Upper lobe of left lung (tissue), 4 donors: ENCODE results near the gene USP34.

ENCODE experiments used
- CTCF ChIP-seq, 6 experiments: fragments of 450-650 bp in 4 of 6; fragments of 200-600 bp in 2 of 6; sonication (generic) in 2 of 6; IDR thresholded peaks; one replicate each; pipeline ENCODE4 v1.5.1; 2016 to 2019; ENCODE audit warnings: antibody characterized with exemption in 6 of 6
- POLR2A ChIP-seq, 4 donors: fragments of 450-650 bp; IDR thresholded peaks; one replicate each; pipeline ENCODE4 v1.5.1; 2016 to 2017; ENCODE audit warnings: antibody characterized with exemption in 4 of 4, mild to moderate bottlenecking in 2 of 4

DNA sequence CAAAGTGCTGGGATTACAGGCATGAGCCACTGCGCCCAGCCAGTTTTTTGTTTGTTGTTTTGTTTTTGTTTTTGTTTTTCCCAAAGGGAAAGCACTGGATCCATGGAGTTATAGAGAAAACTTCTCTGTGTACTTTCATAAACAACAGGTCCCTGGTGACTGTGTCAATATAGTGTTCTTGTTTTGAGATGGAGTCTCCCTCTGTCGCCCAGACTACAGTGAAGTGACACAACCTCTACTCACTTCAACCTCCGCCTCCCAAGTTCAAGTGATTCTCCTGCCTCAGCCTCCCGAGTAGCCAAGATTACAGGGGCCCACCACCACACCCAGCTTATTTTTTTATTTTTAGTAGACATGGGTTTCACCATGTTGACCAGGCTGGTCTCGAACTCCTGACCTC, 16.5 kb downstream of the USP34 start:
- TF ChIP-seq CTCF (IDR thresholded peaks at IDR 0.05) (no peak), POLR2A (IDR thresholded peaks at IDR 0.05) (no peak)
